GM23338 (cell line): Measurements from ENCODE around the gene PLEKHA7. TPM values are rescaled to one million over a fixed set of nuclear protein-coding genes. Genes with fewer than 3 reads are reported as not detected.

ENCODE experiments used
- ATAC-seq: fragments of 200-7000 bp; cut with Tn5 transposase; 3 replicates; pipeline ENCODE4 v1.9.1; 2020
- DNase-seq: peaks from one replicate; pipeline ENCODE4 v3.0.0-alpha.2; 2015; ENCODE audit warnings: low spot score
- H2AFZ ChIP-seq: fragments of 200-600 bp; sonication (generic); 2 replicates; pipeline ENCODE4 v1.8.0; 2016; ENCODE audit warnings: antibody characterized with exemption, mild to moderate bottlenecking, moderate library complexity
- H3F3A ChIP-seq: fragments of 200-600 bp; sonication (generic); replicated peaks from 2 replicates; pipeline ENCODE4 v1.8.0; 2017; ENCODE audit warnings: antibody characterized with exemption, mixed run types, low read depth
- H3K27ac ChIP-seq: fragments of 200-600 bp; sonication (generic); 2 replicates; pipeline ENCODE4 v1.6.1; 2016; ENCODE audit warnings: low read depth
- H3K27me3 ChIP-seq: fragments of 200-600 bp; sonication (generic); 2 replicates; pipeline ENCODE4 v1.8.0; 2016; ENCODE audit warnings: mild to moderate bottlenecking, mixed run types, moderate library complexity; ENCODE audit not compliant: insufficient read depth
- H3K36me3 ChIP-seq: fragments of 200-600 bp; sonication (generic); 2 replicates; pipeline ENCODE4 v1.8.0; 2016; ENCODE audit warnings: mild to moderate bottlenecking; ENCODE audit not compliant: insufficient read depth
- H3K4me1 ChIP-seq: fragments of 200-600 bp; sonication (generic); 2 replicates; pipeline ENCODE4 v1.8.0; 2016; ENCODE audit warnings: mild to moderate bottlenecking, moderate library complexity; ENCODE audit not compliant: insufficient read depth
- H3K4me2 ChIP-seq: fragments of 200-600 bp; sonication (generic); 2 replicates; pipeline ENCODE4 v1.7.1; 2017; ENCODE audit warnings: mixed run types
- H3K4me3 ChIP-seq: fragments of 200-600 bp; sonication (generic); 2 replicates; pipeline ENCODE4 v1.6.1; 2016; ENCODE audit warnings: mixed run types
- H3K79me2 ChIP-seq: fragments of 200-600 bp; sonication (generic); replicated peaks from 2 replicates; pipeline ENCODE4 v1.8.0; 2017; ENCODE audit warnings: mild to moderate bottlenecking; ENCODE audit not compliant: insufficient read depth
- H3K9me2 ChIP-seq: fragments of 200-600 bp; sonication (generic); 2 replicates; pipeline ENCODE4 v1.8.0; 2017; ENCODE audit not compliant: insufficient read depth
- H4K20me1 ChIP-seq: fragments of 200-600 bp; sonication (generic); replicated peaks from 2 replicates; pipeline ENCODE4 v1.8.0; 2017; ENCODE audit warnings: mild to moderate bottlenecking; ENCODE audit not compliant: insufficient read depth
- H3K27ac Mint-ChIP-seq: 2 replicates; pipeline ENCODE4 v1.8.0; 2020; ENCODE audit warnings: inconsistent platforms, mild to moderate bottlenecking, moderate library complexity, mixed read lengths
- H3K27me3 Mint-ChIP-seq: 3 replicates; pipeline ENCODE4 v1.8.0; 2022; ENCODE audit warnings: low read depth, mild to moderate bottlenecking, moderate library complexity, mixed read lengths, inconsistent platforms; ENCODE audit not compliant: insufficient read depth, poor library complexity
- H3K36me3 Mint-ChIP-seq: 3 replicates; pipeline ENCODE4 v1.8.0; 2021; ENCODE audit warnings: low read depth, mild to moderate bottlenecking, inconsistent platforms, moderate library complexity, mixed read lengths
- H3K4me1 Mint-ChIP-seq: 3 replicates; pipeline ENCODE4 v1.8.0; 2020; ENCODE audit warnings: mild to moderate bottlenecking, inconsistent platforms, mixed read lengths
- H3K4me3 Mint-ChIP-seq: 3 replicates; pipeline ENCODE4 v1.8.0; 2021; ENCODE audit warnings: moderate library complexity, mild to moderate bottlenecking, inconsistent platforms, mixed read lengths
- H3K9me3 Mint-ChIP-seq: 3 replicates; pipeline ENCODE4 v1.8.0; 2020; ENCODE audit warnings: moderate library complexity, mild to moderate bottlenecking, inconsistent platforms, mixed read lengths
- ETS1 ChIP-seq: IDR thresholded peaks from 2 replicates; pipeline ENCODE4 v1.6.1; 2016; ENCODE audit warnings: antibody characterized with exemption
- EZH2 ChIP-seq: fragments of 200-600 bp; sonication (generic); IDR thresholded peaks from one replicate; pipeline ENCODE4 v1.8.0; 2017; ENCODE audit warnings: antibody characterized with exemption, mild to moderate bottlenecking, low read depth; ENCODE audit not compliant: unreplicated experiment
- EZH2phosphoT487 ChIP-seq: fragments of 200-600 bp; sonication (generic); IDR thresholded peaks from one replicate; pipeline ENCODE4 v1.8.1; 2018; ENCODE audit warnings: antibody characterized with exemption; ENCODE audit not compliant: unreplicated experiment
- JUNB ChIP-seq: IDR thresholded peaks from one replicate; pipeline ENCODE4 v1.6.1; 2016; ENCODE audit warnings: antibody characterized with exemption; ENCODE audit not compliant: unreplicated experiment
- NANOG ChIP-seq: IDR thresholded peaks from 2 replicates; pipeline ENCODE4 v1.6.1; 2016; ENCODE audit warnings: antibody characterized with exemption, borderline replicate concordance
- ZNF114 ChIP-seq: fragments of 250-450 bp; sonication (Bioruptor Pico); IDR thresholded peaks from 2 replicates; pipeline ENCODE4 v1.5.0; 2020; ENCODE audit warnings: mild to moderate bottlenecking, moderate library complexity
- polyA plus RNA-seq: library from polyadenylated mRNA; unstranded; fragments of >200 nt; fragmentation: Nextera tagmentation; extraction: Ambion mirVana; gene quantifications from 2 replicates; pipeline ENCODE4 v1.2.1, GENCODE V29; 2016
- total RNA-seq: library from RNA; depleted of rRNA; stranded (reverse); fragments of >200 nt; shearing (Covaris generic); gene quantifications from 2 replicates; pipeline ENCODE4 v1.2.3, GENCODE V29; 2014
- TF ChIP-seq, protein P1 (sequence below): fragments of 250-450 bp; sonication (Bioruptor Pico); IDR thresholded peaks from 2 replicates; pipeline ENCODE4 v1.5.0; 2020; ENCODE audit warnings: mild to moderate bottlenecking, moderate library complexity

The PLEKHA7 gene
- total and polyA plus RNA-seq, 2 experiments from 2014 or later, result 9.7 to 15.8 TPM

DNA sequence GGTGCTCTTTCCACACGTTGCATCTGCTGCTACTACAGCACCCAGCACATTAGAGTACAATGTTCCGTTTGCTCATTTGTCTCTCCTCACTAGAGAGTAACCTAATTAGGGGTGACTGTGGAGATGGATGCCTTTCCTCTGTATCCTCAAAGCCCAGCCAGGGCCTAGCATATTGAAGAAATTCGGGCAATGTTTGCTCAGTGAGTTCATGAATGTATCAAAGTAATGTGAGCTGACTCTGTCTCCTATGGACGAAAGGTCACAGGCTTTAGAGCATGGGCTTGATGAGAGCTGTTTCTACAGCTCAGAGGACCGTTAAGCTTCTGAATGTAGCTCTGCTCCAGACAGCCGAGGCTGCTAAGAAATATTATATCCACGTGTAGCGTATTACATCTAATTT lies 208.3 kb downstream of the PLEKHA7 start:
- peak overlapping the region; percentile 37; the same call in 1 of the 2 replicates for H3K27ac Mint-ChIP-seq
- H3K4me2 ChIP-seq, result no peak overlapping the region

More for the DNA sequence above, 208.3 kb downstream of the PLEKHA7 start:
- TF ChIP-seq JUNB (no peak), NANOG (no peak), ZNF114 (CRISPR knock-in tag) (no peak), EZH2phosphoT487 (no peak), ETS1 (no peak), EZH2 (no peak)
- TF ChIP-seq, protein P1, sequence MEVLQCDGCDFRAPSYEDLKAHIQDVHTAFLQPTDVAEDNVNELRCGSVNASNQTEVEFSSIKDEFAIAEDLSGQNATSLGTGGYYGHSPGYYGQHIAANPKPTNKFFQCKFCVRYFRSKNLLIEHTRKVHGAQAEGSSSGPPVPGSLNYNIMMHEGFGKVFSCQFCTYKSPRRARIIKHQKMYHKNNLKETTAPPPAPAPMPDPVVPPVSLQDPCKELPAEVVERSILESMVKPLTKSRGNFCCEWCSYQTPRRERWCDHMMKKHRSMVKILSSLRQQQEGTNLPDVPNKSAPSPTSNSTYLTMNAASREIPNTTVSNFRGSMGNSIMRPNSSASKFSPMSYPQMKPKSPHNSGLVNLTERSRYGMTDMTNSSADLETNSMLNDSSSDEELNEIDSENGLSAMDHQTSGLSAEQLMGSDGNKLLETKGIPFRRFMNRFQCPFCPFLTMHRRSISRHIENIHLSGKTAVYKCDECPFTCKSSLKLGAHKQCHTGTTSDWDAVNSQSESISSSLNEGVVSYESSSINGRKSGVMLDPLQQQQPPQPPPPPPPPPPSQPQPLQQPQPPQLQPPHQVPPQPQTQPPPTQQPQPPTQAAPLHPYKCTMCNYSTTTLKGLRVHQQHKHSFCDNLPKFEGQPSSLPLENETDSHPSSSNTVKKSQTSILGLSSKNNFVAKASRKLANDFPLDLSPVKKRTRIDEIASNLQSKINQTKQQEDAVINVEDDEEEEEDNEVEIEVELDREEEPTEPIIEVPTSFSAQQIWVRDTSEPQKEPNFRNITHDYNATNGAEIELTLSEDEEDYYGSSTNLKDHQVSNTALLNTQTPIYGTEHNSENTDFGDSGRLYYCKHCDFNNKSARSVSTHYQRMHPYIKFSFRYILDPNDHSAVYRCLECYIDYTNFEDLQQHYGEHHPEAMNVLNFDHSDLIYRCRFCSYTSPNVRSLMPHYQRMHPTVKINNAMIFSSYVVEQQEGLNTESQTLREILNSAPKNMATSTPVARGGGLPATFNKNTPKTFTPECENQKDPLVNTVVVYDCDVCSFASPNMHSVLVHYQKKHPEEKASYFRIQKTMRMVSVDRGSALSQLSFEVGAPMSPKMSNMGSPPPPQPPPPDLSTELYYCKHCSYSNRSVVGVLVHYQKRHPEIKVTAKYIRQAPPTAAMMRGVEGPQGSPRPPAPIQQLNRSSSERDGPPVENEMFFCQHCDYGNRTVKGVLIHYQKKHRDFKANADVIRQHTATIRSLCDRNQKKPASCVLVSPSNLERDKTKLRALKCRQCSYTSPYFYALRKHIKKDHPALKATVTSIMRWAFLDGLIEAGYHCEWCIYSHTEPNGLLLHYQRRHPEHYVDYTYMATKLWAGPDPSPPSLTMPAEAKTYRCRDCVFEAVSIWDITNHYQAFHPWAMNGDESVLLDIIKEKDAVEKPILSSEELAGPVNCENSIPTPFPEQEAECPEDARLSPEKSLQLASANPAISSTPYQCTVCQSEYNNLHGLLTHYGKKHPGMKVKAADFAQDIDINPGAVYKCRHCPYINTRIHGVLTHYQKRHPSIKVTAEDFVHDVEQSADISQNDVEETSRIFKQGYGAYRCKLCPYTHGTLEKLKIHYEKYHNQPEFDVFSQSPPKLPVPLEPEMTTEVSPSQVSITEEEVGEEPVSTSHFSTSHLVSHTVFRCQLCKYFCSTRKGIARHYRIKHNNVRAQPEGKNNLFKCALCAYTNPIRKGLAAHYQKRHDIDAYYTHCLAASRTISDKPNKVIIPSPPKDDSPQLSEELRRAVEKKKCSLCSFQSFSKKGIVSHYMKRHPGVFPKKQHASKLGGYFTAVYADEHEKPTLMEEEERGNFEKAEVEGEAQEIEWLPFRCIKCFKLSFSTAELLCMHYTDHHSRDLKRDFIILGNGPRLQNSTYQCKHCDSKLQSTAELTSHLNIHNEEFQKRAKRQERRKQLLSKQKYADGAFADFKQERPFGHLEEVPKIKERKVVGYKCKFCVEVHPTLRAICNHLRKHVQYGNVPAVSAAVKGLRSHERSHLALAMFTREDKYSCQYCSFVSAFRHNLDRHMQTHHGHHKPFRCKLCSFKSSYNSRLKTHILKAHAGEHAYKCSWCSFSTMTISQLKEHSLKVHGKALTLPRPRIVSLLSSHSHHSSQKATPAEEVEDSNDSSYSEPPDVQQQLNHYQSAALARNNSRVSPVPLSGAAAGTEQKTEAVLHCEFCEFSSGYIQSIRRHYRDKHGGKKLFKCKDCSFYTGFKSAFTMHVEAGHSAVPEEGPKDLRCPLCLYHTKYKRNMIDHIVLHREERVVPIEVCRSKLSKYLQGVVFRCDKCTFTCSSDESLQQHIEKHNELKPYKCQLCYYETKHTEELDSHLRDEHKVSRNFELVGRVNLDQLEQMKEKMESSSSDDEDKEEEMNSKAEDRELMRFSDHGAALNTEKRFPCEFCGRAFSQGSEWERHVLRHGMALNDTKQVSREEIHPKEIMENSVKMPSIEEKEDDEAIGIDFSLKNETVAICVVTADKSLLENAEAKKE (CRISPR knock-in tag), result no peak
- Mint-ChIP-seq H3K9me3 (no peaks in the 10 kb centered on the region), H3K4me1 (no peaks in the 10 kb centered on the region), H3K27me3 (peaks cover 6% of the 10 kb centered on the region), H3K36me3 (no peaks in the 10 kb centered on the region), H3K4me3 (no peak overlapping the region)
- no peaks in the 10 kb centered on the region for H3K79me2 ChIP-seq
- H3F3A ChIP-seq, result no peaks in the 10 kb centered on the region
- H3K4me1 ChIP-seq, result no peaks in the 10 kb centered on the region
- no peaks in the 10 kb centered on the region for H3K27me3 ChIP-seq
- no peaks in the 10 kb centered on the region for H3K9me2 ChIP-seq
- H3K36me3 ChIP-seq, result no peaks in the 10 kb centered on the region
- H3K4me3 ChIP-seq, result no peak overlapping the region
- ATAC-seq (no peak), DNase-seq (no peak)
- H2AFZ ChIP-seq, result no peak overlapping the region
- no peak overlapping the region for H3K27ac ChIP-seq
- H4K20me1 ChIP-seq, result peaks cover 2% of the 10 kb centered on the region; the same call in 1 of the 2 replicates
